ENCODE results near the gene BMP7.
"Not testable (repeated sequence)": the region's sequence is repeated elsewhere in the genome, so short reads cannot be mapped to it uniquely, and the experiment has no call there.

Gene BMP7

GRCh38 chr20:57209413-57209812 is 57.0 kb downstream of the BMP7 start:
- DNase-seq = no peak

- no peak for DNase-seq
Measured at GRCh38 chr20:57208198-57208597, 58.2 kb downstream of the BMP7 start.

- no peak for DNase-seq
Measured at GRCh38 chr20:57207251-57207650, 59.2 kb downstream of the BMP7 start.

GRCh38 chr20:57205606-57206219 is 60.7 kb downstream of the BMP7 start:
- no peak for DNase-seq

GRCh38 chr20:57203986-57204385 is 62.5 kb downstream of the BMP7 start:
- no peak for DNase-seq

GRCh38 chr20:57203204-57203603 is 63.2 kb downstream of the BMP7 start:
- no peak for DNase-seq

GRCh38 chr20:57202309-57202708 is 64.1 kb downstream of the BMP7 start:
- DNase-seq = no peak

- no peak for DNase-seq
Measured at GRCh38 chr20:57200882-57201695, 65.4 kb downstream of the BMP7 start.

- DNase-seq = no peak
Measured at GRCh38 chr20:57199656-57200405, 66.6 kb downstream of the BMP7 start.

GRCh38 chr20:57198132-57199072 is 68.0 kb downstream of the BMP7 start:
- no peak for DNase-seq

GRCh38 chr20:57197352-57198131 is 68.9 kb downstream of the BMP7 start:
- DNase-seq = no peak

- no peak for DNase-seq
Measured at GRCh38 chr20:57195469-57196100, 70.9 kb downstream of the BMP7 start.

GRCh38 chr20:57195023-57195422 is 71.4 kb downstream of the BMP7 start:
- DNase-seq = no peak

- no peak for DNase-seq
Measured at GRCh38 chr20:57194154-57194553, 72.3 kb downstream of the BMP7 start.

- no peak for DNase-seq
Measured at GRCh38 chr20:57193094-57193493, 73.3 kb downstream of the BMP7 start.

- DNase-seq = no peak
Measured at GRCh38 chr20:57192311-57192710, 74.1 kb downstream of the BMP7 start.

GRCh38 chr20:57191265-57191638 is 75.2 kb downstream of the BMP7 start:
- not testable (repeated sequence) for DNase-seq

- DNase-seq = no peak
Measured at GRCh38 chr20:57190536-57191264, 75.7 kb downstream of the BMP7 start.

GRCh38 chr20:57189713-57190112 is 76.7 kb downstream of the BMP7 start:
- DNase-seq = no peak

GRCh38 chr20:57188576-57189079 is 77.8 kb downstream of the BMP7 start:
- no peak for DNase-seq

Measured in CD4-positive, alpha-beta T cell treated with Interleukin-4 for 4 hours (primary cell).